Adrenal gland (tissue), 12 donors: ENCODE data around the gene EFNA4. TPM values are rescaled to one million over a fixed set of nuclear protein-coding genes. Genes with fewer than 3 reads are reported as not detected.

Experiments
- DNase-seq, 7 donors: peaks; one replicate each; pipeline ENCODE4 v3.0.0-alpha.2; 2019 to 2020
- H3K27ac ChIP-seq, 5 donors: fragments of 200-600 bp; sonication (generic) in 4 of 5; 1 replicate in 3 of 5; 2 replicates in 2 of 5; pipeline versions ENCODE4 v1.5.1 to v1.8.0; 2016 to 2020; ENCODE audit warnings: mild to moderate bottlenecking in 1 of 5
- H3K27me3 ChIP-seq: fragments of 200-600 bp; 2 replicates; pipeline ENCODE4 v1.8.0; 2021
- H3K36me3 ChIP-seq, 2 donors: fragments of 200-600 bp; replicated peaks in 1 of 2; 1 replicate in 1 of 2; 2 replicates in 1 of 2; pipeline versions ENCODE4 v1.5.1 to v1.8.0; 2018 to 2022
- H3K4me1 ChIP-seq, 2 donors: fragments of 200-600 bp; replicated peaks in 1 of 2; 1 replicate in 1 of 2; 2 replicates in 1 of 2; pipeline versions ENCODE4 v1.5.1 to v1.8.0; 2018 to 2021
- H3K4me3 ChIP-seq, 4 donors: fragments of 200-600 bp; sonication (generic) in 3 of 4; one replicate each; pipeline ENCODE4 v1.5.1; 2016 to 2018
- H3K9me3 ChIP-seq, 3 donors: fragments of 200-600 bp; sonication (generic) in 1 of 3; replicated peaks in 1 of 3; 1 replicate in 2 of 3; 2 replicates in 1 of 3; pipeline versions ENCODE4 v1.5.1 to v1.8.0; 2016 to 2021
- CTCF ChIP-seq, 6 experiments: fragments of 450-650 bp in 4 of 6; fragments of 200-600 bp in 2 of 6; sonication (generic) in 1 of 6; IDR thresholded peaks; 1 replicate in 5 of 6; 2 replicates in 1 of 6; pipeline versions ENCODE4 v1.5.1 to v1.8.0; 2016 to 2021; ENCODE audit warnings: antibody characterized with exemption in 6 of 6, mild to moderate bottlenecking in 2 of 6, moderate library complexity in 1 of 6
- POLR2A ChIP-seq, 2 donors: fragments of 450-650 bp; IDR thresholded peaks; one replicate each; pipeline ENCODE4 v1.6.1; 2017; ENCODE audit warnings: antibody characterized with exemption in 2 of 2, mild to moderate bottlenecking in 2 of 2, moderate library complexity in 1 of 2
- WGBS, 4 donors: extraction: QIAGEN DNeasy Blood & Tissue Kit in 2 of 4; methylation state at CpG; one replicate each; pipeline versions ENCODE4 v1.1.5 to v1.1.7; 2013 to 2017; 5-methylcytosine and 5-hydroxymethylcytosine counted together
- intact Hi-C, 2 donors: fragments of 100-400 bp; cut with DNase I; formaldehyde crosslinking; loops; one replicate each; pipeline versions ENCODE4 v1.14.1 to v1.15.0; 2022 to 2023
- polyA plus RNA-seq, 3 donors: library from polyadenylated mRNA; stranded (reverse); fragments of 200-250 nt in 2 of 3; fragments of 350-450 nt in 1 of 3; fragmentation: Illumina TruSeq in 1 of 3; extraction: RNeasy Lipid Tissue Mini Kit (QIAGEN cat#74804) in 1 of 3; gene quantifications; one replicate each; pipeline ENCODE4 v1.2.3, GENCODE V29; 2013 to 2014
- total RNA-seq, 9 donors: library from RNA; depleted of rRNA in 4 of 9; stranded (reverse); fragments of >200 nt in 4 of 9; fragments of 120-200 nt in 1 of 9; fragmentation: NEBNext Ultra II Directional in 1 of 9; extraction: Animal tissue kit (Norgen Biotek cat#: 25700) in 1 of 9; gene quantifications; one replicate each; pipeline versions ENCODE4 v1.1.0 to v1.2.4, GENCODE V29; 2013 to 2023
- donor health status: healthy with polysubstance abuse.
- donor health status: Bipolar disorder and iron deficiency.
- donor health status: DM: yes; HTN: yes; CAD: no.
- donor health status: DM: no; HTN: no; CAD: no.
- donor health status: DM: no; HTN: no; CAD: no.
- donor health status: DM: yes; HTN: yes; CAD: no.

EFNA4 gene
- total and polyA plus RNA-seq, 12 donors = 3.5 to 28.7 (median 12.4) TPM

GRCh38 chr1:155043301-155043702 is 20.2 kb upstream of the EFNA4 start:
- Histone ChIP-seq H3K4me3 (no peak overlapping the region), H3K27me3 (no peaks in the 10 kb centered on the region), H3K4me1 (peaks cover 3 to 9% of the 10 kb centered on the region in 2 donors), H3K36me3 (no peaks in the 10 kb centered on the region), H3K27ac (no peak overlapping the region), H3K9me3 (no peaks in the 10 kb centered on the region)
- TF ChIP-seq POLR2A (IDR thresholded peaks at IDR 0.05) (no peak), CTCF (IDR thresholded peaks at IDR 0.05) (no peak)
- 81 to 89% (median 84%) methylated on average over 7 to 12 of the region's 12 CpGs for WGBS, 4 donors
- intact Hi-C loops = no loop called here
- DNase-seq = no peak

GRCh38 chr1:155043793-155044192 is 19.7 kb upstream of the EFNA4 start:
- Histone ChIP-seq H3K36me3 (no peaks in the 10 kb centered on the region), H3K4me3 (no peak overlapping the region), H3K27me3 (no peaks in the 10 kb centered on the region), H3K9me3 (no peaks in the 10 kb centered on the region), H3K27ac (no peak overlapping the region), H3K4me1 (peaks cover 3 to 9% of the 10 kb centered on the region in 2 donors)
- no peak for DNase-seq
- intact Hi-C loops = no loop called here
- WGBS, 4 donors = 79 to 83% (median 82%) methylated on average over 3 of the region's 3 CpGs
- TF ChIP-seq POLR2A (IDR thresholded peaks at IDR 0.05) (no peak), CTCF (IDR thresholded peaks at IDR 0.05) (no peak)

GRCh38 chr1:155044365-155044764 is 19.2 kb upstream of the EFNA4 start:
- no peaks in the 10 kb centered on the region for H3K9me3 ChIP-seq
- no peak overlapping the region for H3K4me3 ChIP-seq
- H3K4me1 ChIP-seq = peaks cover 3 to 9% of the 10 kb centered on the region in 2 donors
- H3K36me3 ChIP-seq = no peaks in the 10 kb centered on the region
- 86 to 91% (median 88%) methylated on average over 6 of the region's 6 CpGs for WGBS, 4 donors
- DNase-seq = no peak
- TF ChIP-seq CTCF (IDR thresholded peaks at IDR 0.05) = no peak
- TF ChIP-seq POLR2A (IDR thresholded peaks at IDR 0.05) = no peak
- intact Hi-C loops = no loop called here
- H3K27me3 ChIP-seq = no peaks in the 10 kb centered on the region
- peak overlapping the region in 3 of 5 donors; percentile 7 to 43 (median 43) for H3K27ac ChIP-seq

- intact Hi-C loops = loop anchor here in 1 of 2 donors (5.0 kb wide), 1 partner anchor 37 kb away; no protein-coding TSS in a partner anchor
- peak; percentile 85 to 96 (median 91) for DNase-seq
- Histone ChIP-seq H3K27ac (peak overlapping the region in 3 of 5 donors; percentile 7 to 43 (median 43)), H3K9me3 (no peaks in the 10 kb centered on the region), H3K27me3 (no peaks in the 10 kb centered on the region), H3K4me3 (no peak overlapping the region), H3K36me3 (no peaks in the 10 kb centered on the region), H3K4me1 (peaks cover 6 to 16% of the 10 kb centered on the region in 2 donors)
- TF ChIP-seq POLR2A (IDR thresholded peaks at IDR 0.05) (no peak), CTCF (IDR thresholded peaks at IDR 0.05) (peak; percentile 65 to 85 (median 78))
- WGBS, 4 donors = 45 to 58% (median 46%) methylated on average over 6 to 7 of the region's 7 CpGs
These were observed 18.5 kb upstream of the EFNA4 start for GRCh38 chr1:155044812-155045657.
